ENCODE measurements around the gene HTRA1.

DNA sequence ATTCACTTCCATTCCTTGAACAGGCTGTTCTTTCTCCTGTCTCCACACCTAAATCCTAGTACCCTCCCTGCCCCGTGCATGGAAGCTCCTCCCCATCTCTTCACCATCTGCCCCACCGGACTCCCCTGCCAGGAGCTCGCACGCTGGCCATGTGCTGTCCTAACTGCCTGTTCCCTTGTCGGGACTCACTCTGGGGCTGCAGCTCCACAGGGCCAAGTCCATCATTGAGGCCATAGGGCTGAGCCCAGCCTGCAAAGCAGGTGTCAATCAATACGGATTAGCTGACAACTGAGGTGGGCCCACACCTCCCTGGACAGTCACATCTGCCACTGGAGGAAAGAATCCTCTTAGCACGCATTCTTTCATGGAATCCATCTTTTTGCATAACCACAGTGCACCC, 57.8 kb downstream of the HTRA1 start:
- TF ChIP-seq, protein P1, sequence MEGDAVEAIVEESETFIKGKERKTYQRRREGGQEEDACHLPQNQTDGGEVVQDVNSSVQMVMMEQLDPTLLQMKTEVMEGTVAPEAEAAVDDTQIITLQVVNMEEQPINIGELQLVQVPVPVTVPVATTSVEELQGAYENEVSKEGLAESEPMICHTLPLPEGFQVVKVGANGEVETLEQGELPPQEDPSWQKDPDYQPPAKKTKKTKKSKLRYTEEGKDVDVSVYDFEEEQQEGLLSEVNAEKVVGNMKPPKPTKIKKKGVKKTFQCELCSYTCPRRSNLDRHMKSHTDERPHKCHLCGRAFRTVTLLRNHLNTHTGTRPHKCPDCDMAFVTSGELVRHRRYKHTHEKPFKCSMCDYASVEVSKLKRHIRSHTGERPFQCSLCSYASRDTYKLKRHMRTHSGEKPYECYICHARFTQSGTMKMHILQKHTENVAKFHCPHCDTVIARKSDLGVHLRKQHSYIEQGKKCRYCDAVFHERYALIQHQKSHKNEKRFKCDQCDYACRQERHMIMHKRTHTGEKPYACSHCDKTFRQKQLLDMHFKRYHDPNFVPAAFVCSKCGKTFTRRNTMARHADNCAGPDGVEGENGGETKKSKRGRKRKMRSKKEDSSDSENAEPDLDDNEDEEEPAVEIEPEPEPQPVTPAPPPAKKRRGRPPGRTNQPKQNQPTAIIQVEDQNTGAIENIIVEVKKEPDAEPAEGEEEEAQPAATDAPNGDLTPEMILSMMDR (IDR thresholded peaks at IDR 0.05; ENCODE audit: low read length) = no peak
- no peak for TF ChIP-seq EZH2 (IDR thresholded peaks at IDR 0.05; ENCODE audit: borderline replicate concordance, low read length)
